Measurements from ENCODE around the gene NEUROD4.

- TF ChIP-seq, protein P1, sequence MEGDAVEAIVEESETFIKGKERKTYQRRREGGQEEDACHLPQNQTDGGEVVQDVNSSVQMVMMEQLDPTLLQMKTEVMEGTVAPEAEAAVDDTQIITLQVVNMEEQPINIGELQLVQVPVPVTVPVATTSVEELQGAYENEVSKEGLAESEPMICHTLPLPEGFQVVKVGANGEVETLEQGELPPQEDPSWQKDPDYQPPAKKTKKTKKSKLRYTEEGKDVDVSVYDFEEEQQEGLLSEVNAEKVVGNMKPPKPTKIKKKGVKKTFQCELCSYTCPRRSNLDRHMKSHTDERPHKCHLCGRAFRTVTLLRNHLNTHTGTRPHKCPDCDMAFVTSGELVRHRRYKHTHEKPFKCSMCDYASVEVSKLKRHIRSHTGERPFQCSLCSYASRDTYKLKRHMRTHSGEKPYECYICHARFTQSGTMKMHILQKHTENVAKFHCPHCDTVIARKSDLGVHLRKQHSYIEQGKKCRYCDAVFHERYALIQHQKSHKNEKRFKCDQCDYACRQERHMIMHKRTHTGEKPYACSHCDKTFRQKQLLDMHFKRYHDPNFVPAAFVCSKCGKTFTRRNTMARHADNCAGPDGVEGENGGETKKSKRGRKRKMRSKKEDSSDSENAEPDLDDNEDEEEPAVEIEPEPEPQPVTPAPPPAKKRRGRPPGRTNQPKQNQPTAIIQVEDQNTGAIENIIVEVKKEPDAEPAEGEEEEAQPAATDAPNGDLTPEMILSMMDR (IDR thresholded peaks at IDR 0.05; ENCODE audit: insufficient read depth, low read depth, low read length): no peak
- no peak for TF ChIP-seq EZH2 (IDR thresholded peaks at IDR 0.05; ENCODE audit: insufficient read depth, low read length)
Observed at GRCh38 chr12:55074806-55075205, 55.0 kb downstream of the NEUROD4 start.

All from astrocyte (in vitro differentiated cells and primary cell).